ENCODE data around the gene CERS6.

The CERS6 gene

DNA sequence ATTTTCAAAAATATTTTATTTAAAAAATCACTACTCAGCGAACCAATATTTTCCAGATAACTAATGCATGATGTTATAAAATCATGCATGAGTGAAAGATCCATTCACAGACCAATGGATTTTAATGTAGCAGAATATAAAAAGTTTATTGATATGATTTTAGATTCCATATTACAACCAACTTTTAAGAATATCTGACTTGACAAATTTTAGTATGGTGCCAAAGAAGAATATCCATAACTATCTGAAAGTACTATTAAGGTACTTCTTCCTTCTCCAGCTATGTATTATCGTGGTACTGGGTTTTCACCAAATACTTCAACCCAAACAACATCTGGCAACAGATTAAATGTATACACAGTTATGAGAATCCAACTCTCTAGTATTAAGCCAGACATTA lies 246.5 kb downstream of the CERS6 start:
- DNase-seq (ENCODE audit: low spot score) = no peak

DNA sequence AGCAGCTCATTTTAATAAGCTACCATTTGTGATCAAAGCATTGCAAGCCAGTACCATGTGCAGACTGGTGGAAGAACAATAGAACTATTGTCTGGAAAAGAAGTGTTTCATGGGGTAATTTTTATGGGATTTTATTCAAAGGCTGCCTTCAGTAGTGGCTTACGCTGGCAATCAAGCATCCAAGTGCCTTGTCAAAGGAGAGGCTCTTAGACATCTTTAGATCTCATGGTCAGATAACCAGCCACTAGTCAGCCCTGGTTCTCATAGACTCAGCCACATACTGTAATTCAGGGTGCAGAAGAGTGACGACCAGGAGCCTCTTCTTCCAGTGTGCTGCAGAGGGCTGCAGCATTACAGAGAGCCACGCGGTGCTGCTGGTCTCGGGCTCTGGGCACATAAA lies 247.9 kb downstream of the CERS6 start:
- peak; percentile 62 for DNase-seq (ENCODE audit: low spot score)

DNA sequence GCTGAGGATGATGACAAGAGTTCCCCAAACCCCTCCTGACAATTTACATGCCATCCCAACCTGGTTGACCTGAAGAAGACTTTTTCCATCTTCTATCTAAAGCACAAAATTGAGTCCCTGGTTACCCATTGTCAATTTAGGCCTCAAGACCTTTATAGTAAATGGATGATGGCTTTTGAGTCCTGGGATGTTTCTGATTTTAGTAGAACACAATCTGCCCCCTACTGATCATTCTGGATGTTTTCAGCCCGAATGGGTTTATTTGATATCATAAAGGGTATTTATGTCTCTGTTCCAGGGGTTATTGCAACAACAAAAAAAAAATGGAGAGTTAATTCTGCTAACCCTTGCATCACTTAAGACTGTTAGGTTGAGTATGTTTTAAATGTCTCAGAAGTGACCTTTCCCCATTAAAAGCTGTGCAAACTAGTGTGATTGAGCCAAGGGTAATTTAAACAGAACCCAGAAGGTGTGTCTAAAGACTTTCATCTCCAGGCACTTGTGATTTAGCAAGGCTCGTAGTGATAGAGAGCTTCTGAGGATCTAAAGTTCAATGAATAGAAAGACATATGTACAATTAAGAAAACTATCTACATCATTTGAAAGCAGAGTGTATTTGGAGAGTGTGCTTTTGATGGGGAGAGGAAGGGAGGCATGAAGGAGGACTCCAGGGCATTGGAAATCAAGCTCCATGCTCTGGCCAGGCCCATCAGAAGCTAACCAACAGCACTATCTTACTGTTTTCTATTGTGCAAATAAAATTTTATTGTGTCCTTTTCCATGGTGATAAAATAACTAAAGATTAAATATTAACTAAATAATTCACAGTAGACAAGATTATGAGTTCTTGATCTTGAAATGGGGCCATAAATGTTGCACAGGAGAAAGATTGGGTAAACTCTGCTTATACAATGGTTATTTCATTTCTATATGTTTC lies 249.7 kb downstream of the CERS6 start:
- DNase-seq (ENCODE audit: low spot score) = peak; percentile 54

DNA sequence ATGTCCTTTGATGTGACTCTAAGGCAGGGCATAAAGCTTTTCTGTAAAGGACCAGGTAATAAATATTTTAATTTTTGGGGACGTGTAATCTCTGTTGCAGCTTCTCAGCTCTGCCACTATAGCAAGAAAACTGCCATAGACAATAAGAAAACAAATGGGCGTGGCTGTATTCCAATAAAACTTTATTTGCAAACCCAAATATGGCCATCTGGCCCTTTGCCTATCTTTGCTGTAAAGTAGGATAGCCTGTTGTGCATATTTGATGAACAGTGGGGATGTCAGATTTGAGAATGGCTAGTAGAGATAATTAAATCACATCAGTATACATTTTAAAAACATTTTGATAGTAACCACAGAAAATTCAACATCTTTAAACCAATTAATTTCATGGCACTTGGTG lies 250.7 kb downstream of the CERS6 start:
- no peak for DNase-seq (ENCODE audit: low spot score)

DNA sequence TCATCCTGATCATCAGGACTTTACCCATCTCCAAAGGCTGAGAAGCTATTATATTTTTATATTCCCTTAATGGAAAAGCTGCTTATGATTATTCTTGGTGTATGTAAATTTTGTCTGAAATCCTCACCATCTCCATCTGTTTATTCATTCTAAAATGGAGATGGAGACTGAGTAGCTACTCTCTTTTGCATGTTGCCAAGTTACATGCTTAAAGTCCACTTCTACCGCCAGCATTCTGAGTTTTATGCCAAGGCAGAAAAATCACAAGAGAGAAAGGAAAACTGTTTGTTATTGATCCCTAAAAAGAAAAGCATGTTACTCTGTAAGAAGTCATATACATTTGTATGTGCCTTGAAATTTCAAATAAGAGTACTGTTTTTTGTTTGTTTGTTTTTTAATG lies 252.0 kb downstream of the CERS6 start:
- DNase-seq (ENCODE audit: low spot score) = no peak

DNA sequence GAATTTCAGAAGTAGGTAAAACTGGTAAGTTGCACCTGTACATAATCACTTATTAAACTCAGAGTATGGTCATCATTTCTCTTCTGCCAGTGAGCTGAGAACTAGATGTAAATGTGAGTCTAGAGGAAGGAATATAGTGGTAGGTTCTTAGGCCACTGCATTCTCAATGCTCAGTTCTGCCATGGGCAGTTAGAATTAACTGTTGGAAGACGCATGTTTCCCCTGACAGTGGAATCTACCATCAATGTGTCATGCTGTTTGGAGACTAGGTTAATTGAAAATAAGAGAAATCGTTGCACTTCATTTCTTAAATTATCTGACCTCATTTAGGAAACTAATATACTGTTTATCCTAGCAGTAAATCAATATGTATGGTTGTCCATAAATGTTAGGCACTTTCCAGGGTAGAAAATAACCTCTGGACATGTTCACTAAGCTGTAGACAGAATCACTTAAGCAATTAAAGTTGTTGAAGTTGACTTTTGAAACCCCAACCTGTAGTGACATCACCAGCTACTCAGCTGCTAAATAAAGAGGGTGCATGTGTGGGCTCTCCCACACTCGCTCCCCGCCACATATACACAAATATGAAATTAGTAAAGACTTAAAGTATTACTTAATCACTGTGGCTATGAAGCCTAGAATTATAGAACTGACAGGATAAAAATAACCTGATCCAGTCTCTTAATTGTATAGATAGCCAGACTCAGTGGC lies 254.8 kb downstream of the CERS6 start:
- no peak for DNase-seq (ENCODE audit: low spot score)

DNA sequence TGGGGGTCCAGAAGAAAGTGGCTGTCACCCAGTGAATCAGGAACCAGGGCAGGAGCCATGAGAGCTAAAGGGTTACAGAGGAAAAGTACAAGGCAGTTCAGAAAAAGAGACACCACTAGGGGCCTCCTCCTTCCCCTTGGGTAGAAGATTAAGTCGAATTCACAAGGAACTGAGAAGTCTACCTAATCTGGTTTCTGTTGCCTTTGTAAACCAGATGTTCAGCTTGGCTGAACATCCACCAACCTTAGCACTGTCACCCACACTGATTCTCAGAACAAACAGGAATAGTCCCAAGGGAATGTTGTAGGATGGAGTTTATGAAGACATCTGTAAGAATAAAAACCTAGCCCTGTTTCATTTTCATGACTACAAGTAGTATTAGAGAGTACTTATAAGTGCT lies 256.0 kb downstream of the CERS6 start:
- DNase-seq (ENCODE audit: low spot score) = no peak

DNA sequence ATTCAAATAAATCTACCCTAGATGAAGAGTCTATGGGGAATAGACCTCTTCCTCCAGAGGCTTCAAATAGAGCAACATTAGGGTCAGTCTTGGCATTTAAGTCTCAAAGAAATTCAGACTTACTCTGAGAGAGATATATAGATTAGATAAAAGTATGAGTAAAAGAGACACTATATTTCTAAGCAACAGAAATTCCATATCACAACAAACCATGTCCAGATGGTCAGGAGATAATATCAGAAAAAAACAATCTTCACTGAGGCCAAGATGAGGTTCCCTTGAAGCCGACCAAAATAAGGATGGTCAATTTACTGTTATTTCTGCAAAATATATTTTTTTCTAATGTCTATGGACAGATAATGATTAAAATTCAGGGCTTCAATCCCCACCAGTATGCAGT lies 257.3 kb downstream of the CERS6 start:
- no peak for DNase-seq (ENCODE audit: low spot score)

DNA sequence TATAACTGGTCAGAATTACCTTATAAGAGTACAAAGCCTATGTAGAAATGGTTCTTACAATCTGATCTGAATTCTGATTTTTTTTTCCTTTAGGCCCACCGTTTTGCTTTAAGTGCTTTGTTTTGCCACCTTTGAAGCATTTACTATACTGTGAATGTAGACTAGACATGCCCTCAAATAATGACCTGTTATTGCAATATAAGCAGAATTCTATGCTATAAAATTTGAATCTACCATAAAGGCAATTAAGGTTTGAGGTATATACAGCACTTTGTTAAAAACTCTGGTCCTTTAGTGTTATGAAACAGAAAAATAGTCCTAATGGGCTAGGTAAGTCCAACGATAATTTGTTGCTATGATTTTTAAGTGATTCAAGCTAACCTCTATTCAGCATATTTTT lies 259.8 kb downstream of the CERS6 start:
- DNase-seq (ENCODE audit: low spot score) = no peak

DNA sequence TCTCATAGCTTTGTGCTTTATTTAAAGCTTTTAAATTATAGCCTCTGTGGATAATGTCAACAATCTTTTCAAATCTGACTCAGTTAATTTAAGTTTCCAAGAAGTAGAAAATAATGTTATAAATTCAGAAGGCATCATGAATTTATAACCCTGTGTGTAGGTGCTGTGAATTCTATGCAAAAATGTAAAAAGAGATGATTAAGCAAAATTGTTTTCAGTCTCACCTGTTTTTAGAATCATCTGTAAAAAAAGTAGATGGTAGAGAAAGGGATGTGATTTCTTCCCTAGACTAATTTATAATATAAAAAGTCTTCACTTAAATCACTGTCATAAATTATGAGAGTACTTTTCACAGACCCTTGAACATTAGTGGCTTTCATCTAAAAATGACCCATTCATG lies 260.8 kb downstream of the CERS6 start:
- no peak for DNase-seq (ENCODE audit: low spot score)

DNA sequence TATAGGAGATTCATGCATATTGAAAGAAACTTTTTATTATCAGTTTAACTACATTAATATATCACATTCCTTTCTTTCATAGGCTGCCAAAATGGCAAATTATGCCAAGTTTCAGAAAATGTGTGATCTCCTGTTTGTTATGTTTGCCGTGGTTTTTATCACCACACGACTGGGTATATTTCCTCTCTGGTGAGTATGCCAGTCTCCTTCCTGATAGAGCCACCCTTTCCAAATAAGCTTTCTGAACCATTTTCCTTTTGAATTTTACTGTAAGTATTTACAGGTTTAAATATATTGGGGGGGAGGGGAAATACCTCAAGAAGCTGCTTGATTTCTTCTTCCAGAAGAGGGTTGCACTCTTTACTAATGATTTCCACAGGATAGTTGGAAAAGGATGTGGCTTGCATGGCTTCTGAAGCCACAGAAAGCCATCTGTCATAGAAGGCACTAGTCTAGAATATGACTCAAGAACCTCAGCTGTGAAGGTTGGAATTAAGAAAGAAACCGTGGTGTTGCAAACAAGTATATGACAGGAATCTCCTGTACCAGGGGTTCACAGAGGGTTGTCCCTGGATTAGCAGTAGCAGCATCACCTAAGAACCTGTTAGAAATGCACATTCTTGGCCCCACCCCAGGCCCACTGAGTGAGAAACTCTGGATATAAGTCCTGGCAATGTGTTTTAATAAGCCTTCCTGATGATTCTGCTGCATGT lies 261.9 kb downstream of the CERS6 start:
- DNase-seq (ENCODE audit: low spot score) = no peak

DNA sequence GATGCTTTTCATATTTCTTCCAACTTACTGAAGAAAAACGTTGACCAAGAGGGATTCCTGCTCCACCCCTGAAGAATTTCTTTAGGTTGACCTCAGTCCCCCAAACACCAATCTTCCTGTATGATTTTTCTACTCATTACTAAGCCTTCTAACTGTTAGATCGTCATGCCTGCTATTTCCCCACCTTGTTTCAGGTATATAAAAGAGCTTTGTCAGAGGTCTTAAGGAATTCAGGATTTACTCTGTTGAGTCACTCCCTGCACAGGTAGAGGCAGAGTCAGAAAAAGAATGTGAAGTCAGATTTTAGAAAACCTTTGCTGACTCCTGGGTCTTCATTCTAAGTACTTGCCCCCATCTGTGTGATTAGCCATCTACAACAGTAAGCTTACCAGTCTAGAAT lies 262.6 kb downstream of the CERS6 start:
- DNase-seq (ENCODE audit: low spot score) = no peak

DNA sequence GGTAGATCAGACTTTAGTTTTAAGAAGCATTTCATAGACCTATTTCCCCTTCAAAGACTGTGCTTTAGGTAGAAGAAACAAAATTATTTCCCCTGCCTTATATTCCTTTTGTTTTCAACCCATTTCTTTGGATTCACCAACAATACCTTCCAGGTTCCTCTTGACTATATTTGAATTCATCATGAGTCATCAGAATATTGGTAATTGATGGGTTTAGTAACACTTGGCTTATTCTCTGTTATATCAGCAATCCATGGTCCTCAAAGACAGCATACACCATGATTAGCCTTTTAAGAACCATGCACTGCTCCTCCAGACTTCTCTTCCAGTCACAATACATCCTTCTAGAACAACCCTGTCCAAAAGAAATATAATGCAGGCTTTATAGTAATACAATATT lies 263.4 kb downstream of the CERS6 start:
- DNase-seq (ENCODE audit: low spot score) = no peak

DNA sequence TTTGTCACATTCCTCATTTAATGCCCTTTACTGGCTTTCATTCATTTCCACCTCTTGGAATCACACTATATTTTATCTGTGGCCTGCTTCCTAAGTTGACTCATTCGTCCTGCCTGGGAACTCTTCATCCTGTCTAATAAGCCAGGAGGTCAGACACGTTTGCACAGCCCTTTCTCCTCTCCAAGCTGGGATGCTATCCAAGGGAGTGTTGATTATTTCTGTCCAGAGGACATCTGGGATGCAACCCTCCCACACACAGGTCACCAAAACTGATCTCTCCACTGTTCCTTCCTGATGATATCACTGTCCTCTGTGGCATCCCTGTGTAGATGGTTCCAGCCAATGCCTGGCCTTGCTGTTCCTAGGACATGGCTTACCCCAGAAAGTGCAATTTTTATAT lies 266.5 kb downstream of the CERS6 start:
- no peak for DNase-seq (ENCODE audit: low spot score)

DNA sequence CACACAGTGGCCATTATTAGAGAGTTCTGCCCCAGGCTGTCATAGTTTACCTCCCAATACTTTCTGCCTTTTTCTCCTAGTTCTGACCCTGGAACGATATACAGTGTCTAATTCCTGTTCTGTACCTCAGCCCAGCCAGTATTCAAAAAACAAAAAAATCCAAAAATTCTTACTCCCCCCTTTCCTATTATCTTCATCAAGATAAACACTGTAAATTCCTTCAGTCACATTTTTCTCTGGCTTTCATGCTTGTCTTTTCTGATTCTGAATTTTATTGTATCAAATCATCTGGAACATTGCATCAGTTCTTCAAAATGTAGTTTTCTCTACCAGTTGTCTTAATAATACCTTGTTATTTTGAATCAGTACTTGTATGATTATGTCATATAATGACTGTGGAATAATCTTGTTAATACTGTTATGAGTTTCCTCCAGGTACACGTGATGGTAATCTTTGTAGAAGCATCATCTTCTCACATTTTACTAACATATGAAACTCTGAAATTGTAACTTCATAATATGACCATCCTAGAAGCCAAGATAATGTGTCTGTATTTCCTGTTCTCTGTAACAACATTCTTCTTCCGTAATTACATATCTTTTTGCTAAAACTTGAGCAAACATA lies 267.3 kb downstream of the CERS6 start:
- DNase-seq (ENCODE audit: low spot score) = no peak

DNA sequence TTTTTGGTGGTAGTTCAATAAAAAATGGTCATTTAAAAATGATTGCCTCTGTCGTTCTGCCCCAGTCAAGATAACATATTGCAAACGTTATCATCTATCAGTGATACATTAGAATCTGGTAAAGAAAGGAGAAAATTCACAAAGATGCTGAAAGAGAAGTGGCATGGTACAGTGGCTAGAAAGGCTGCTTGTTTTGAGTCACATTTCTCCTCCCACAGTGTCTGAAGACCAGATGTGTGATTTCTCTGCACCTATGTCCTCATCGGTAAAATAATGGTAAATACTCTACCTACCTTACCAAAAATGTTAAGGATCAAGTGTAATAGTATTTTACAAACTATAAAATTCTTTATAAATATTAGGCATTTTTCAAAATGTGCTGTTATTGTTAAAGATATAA lies 270.3 kb downstream of the CERS6 start:
- no peak for DNase-seq (ENCODE audit: low spot score)

DNA sequence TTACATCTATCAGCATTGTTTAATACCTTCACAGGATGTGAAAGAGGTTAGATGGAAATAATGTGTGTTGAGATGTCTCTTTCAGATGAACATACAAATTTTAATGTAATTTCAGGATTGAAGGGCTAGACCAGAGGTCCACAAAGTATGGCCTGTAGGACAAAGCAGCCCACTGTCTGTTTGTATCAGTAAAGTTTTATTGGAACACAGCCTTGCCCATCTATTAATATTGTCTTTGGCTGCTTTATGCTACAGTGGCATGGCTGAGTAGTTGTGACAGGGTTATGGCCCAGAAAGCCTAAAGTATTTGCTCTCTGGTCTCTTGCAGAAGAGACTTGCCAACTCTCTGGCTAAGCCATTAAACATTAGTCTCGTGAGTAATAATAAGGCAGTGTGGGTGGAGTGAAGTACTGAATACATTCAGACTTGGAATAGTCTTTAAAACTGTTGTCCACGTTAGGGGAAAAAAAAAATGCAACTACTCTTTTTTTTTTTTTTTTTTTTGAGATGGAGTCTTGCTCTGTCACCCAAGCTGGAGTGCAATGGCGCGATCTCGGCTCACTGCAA lies 271.9 kb downstream of the CERS6 start:
- no peak for DNase-seq (ENCODE audit: low spot score)

DNA sequence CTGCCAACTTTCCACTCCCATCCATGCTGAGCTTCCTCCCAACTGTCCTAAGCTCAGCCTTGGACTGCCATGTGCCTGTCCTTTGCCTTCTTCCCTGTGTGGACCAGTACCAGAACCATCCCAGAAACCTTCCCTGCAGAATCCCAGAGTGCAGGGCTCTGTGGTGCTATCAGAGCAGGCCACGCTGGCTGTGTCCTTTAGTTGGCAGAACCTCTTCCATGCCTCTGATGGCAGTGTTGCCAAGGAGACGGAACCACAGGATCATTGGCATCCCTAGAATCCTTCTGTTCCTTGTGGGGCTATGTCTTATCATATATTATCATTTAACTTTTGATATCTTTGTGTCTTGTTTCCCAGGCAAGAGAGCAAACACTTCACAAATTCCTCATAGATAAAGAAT lies 273.4 kb downstream of the CERS6 start:
- DNase-seq (ENCODE audit: low spot score) = no peak

DNA sequence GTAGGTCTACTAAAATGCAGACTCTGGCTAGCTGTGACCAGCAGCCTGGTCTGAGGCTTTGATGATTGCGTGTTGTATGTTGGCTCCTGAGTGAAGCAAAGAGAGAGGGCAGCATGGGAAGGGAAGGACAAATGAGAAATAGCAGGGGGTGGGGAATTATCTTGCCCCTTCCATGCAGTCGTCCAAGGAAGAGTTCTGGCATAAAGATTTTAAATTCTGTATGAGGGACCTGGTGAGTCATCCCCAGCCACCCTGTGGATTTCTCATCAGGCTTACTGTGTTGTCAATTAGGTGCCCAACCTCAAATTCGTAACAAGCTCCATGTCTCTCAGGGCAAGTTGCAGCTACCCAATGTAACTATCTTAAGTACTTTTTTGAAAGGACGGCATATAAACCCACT lies 274.3 kb downstream of the CERS6 start:
- DNase-seq (ENCODE audit: low spot score) = no peak

DNA sequence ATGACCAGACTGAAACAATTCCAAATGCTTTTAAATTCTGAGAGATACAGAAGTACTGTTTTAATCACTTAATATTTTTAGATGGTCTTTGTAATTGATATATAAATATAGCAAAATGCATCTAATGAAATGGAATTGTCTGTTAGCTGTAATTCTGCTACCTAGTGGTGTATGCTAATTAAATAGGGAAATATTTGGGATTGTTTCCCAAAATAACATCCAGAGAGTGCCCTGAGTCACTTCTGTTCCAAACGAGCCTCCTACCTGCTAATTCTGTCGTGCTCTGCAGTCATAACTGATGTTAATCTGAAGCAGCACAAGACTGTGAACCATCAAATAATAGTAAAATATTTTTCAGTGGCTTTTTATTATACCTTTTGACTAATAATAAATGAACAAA lies 274.9 kb downstream of the CERS6 start:
- DNase-seq (ENCODE audit: low spot score) = no peak

DNA sequence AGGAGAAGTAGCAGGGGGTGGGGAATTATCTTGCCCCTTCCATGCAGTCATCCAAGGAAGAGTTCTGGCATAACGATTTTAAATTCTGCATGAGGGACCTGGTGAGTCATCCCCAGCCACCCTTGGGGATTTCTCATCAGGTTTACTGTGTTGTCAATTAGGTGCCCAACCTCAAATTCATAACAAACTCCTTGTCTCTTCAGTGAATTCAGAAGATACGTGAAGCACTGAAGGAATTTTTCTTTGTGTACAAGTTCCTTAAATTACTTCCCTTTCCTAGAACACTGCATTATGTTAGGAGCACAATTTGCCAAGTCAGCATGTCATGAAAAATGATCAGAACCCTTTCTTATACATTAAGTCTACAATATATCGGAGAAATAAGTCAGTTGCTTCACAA lies 275.5 kb downstream of the CERS6 start:
- no peak for DNase-seq (ENCODE audit: low spot score)

DNA sequence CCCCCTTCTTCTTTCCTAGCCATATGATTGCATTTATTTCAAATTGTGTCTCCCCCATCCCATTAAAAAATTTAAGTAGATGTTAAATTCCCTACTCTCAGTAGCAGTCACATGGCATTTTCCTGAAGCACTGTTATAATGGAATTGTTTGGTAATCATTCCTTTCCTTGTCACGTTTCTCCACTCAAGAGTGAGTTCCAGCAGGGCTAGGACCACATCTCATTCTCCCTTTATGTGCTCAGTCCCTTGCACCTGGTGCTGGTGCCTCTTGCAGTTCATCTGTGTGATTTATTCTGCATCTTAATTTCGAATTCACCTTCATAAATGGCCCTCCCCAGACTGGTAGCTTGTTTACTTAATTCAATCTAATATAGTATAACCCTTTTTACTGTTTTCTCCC lies 276.0 kb downstream of the CERS6 start:
- no peak for DNase-seq (ENCODE audit: low spot score)
